NCI-H82 treated with DMSO at 0.1 percent for 48 hours (cell line): ENCODE results near the gene SUSD1.
"Not testable (repeated sequence)": the region's sequence is repeated elsewhere in the genome, so short reads cannot be mapped to it uniquely, and the experiment has no call there.

Experiments
- DNase-seq: peaks from one replicate; lab custom pipeline; 2025; ENCODE audit not compliant: unreplicated experiment; lab: John Stamatoyannopoulos, UW

The SUSD1 gene

DNA sequence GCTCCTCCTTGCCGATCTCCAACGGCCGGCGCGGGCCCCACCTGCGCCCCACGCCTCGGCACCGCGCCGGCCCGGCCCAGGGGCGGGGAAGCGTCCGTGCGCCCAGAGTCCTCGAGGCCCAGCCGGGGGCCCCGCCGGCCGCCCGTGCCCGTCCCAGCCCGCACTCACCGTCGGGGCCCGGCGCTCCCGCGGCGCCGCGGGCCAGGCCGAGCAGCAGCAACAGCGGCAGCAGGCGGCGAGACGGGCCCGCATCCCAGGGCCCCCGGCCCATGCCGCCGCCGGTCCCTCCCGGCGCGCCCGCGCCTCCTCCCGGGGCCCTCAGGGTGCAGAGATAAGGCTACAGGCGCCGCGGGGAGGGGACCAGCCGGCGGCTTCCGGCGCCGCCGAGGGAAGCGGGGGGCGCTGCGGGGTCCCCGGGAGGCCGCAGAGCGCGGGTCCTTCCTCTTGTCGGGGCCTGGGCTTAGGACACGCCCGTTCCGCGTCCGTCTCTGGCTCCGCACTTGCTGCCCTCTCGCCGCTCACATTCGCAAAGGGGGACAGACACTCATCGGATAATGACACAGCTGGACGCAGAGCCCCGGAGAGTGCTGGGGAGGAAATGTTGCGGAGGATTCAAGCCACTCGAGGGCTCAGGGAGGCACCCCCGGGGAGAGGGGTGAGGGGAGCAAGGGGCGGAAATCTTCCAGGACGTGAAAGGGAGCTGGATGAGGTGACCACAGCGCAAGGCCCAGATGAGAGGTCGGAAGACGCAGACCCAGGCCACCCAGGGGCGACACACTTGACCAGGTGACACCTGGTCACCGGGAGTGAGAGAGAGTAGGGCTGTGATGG is at the start of gene SUSD1:
Gene SUSD1, minus strand, starts transcription at position 333 of the 831 bp plus-strand sequence. Its CDS starts 62 bp downstream, at position 271.
- no peak for DNase-seq

- DNase-seq, result no peak
These were observed 49.5 kb upstream of the SUSD1 start for GRCh38 chr9:112224401-112225289.

DNA sequence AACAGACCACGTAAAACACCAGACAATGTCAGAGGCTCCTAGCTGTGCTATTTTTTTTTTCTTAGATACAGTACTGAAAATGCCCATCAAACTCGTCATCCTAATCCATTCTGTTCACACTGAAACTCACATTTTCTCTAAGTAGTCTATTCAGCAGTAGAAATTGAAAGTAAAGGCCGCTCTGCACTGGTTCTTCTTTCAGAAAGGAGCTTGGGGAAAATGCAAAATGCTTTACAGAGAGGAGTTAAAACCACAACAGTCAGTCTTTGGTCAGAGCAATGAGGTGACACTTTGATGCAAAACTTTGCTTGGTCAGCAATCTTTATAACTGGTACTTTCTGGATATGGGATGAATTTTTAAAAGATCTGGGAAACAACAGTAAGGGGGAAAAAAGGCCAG is 43.8 kb upstream of the SUSD1 start:
- no peak for DNase-seq

GRCh38 chr9:112212926-112213325 is 37.8 kb upstream of the SUSD1 start:
- no peak for DNase-seq

DNA sequence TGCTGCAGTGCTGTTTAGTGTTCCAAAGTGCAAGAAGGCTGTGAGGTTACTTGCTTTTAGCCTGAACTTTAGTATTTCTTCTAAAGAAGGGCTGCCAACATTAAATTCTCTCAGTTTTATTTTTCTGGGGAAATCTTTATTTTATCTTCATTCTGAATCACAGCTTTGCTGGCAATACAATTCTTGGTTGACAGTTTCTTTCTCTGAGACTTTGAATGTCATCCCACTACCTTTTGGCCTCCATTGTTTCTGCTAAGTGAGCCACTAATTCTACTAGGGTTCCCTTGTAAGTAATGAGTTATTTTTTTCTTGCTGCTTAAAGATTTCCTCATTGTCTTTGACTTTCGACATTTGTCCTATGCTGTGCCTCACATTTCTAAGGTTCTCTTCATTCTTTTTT is 32.4 kb upstream of the SUSD1 start:
- DNase-seq, result no peak

DNA sequence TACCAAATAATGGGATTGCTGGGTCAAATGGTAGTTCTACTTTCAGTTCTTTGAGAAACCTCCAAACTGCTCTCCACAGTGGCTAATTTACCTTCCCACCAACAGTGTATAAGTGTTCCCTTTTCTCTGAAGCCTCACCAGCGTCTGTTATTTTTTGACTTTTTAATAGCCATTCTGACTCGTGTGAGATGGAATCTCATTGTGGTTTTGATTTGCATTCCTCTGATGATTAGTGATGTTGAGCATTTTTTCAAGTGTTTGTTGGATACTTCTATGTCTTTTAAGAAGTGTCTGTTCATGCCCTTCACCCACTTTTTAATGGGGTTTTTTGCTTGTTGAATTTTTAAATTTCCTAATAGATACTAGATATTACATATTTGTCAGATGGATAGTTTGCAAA is 28.4 kb upstream of the SUSD1 start:
- no peak for DNase-seq

GRCh38 chr9:112200711-112201110 is 25.6 kb upstream of the SUSD1 start:
- no peak for DNase-seq

GRCh38 chr9:112198646-112199045 is 23.5 kb upstream of the SUSD1 start:
- DNase-seq, result no peak

- DNase-seq, result no peak
These were observed 19.9 kb upstream of the SUSD1 start for GRCh38 chr9:112194969-112195431.

- no peak for DNase-seq
These were observed 18.6 kb upstream of the SUSD1 start for GRCh38 chr9:112193572-112194288.

DNA sequence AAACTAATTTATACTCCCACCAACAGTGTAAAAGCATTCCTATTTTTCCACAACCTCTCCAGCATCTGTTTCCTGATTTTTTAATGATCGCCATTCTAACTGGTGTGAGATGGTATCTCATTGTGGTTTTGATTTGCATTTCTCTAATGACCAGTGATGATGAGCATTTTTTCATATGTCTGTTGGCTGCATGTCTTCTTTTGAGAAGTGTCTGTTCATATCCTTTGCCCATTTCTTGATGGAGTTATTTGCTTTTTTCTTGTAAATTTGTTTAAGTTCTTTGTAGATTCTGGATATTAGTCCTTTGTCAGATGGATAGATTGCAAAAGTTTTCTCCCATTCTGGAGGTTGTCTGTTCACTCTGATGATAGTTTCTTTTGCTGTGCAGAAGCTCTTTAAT is 15.2 kb upstream of the SUSD1 start:
- not testable (repeated sequence) for DNase-seq

DNA sequence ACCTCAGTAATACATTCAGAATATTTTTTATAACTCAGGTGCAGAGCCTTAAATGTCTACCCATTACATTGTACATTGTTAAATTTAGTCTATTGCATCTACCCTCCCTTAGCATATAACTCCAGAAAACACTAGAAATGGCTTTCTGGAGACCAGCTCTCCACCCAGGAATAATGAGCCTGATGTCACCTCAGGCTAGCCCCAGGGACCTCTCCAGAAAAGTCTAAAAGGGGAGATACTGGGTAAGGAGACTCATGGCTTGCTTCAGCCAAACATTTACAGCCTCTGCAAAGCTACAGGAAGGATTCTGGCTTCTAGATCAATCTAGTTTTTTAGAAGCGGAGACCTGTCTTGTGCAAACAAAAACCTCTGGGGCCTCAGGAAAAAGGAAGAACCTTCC is 13.8 kb upstream of the SUSD1 start:
- no peak for DNase-seq

GRCh38 chr9:112187404-112187803 is 12.3 kb upstream of the SUSD1 start:
- DNase-seq, result no peak

GRCh38 chr9:112186695-112187094 is 11.6 kb upstream of the SUSD1 start:
- DNase-seq, result no peak

DNA sequence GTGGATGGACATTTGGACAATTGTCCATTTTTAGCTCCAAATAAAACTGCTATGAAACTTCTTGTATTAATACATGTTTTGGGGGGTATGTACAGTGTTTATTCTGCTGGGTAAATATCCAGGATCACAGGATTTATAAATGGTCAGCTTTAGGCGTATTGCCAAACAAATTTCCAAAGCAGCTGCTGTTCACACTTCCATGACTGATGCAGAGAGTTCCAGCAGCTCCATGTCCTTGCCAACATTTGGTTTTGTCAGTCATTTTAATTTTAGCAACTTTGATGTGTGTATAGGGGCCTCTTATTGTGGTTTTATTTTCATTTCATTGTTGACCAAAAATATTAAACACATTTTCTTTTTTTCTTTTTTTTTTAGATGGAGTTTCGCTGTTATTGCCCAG is 9.8 kb upstream of the SUSD1 start:
- DNase-seq, result no peak

DNA sequence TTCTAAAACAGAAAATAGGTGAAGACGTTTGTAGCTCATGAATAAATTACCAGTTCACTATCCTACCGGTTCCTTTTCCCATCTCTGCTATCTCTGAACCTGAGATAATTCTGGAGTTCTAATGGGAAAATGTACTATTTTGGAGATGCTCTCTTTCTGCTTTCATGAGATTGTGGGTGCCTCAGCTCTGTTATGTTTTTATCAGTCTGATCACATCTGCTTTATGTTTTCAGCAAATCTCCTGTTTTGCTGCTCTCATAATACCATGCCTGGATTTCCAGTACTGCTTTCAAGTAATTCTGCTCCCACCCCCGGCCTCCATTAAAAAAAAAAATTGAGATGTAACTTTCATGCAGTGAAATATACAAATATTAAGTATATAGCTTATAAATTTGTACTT is 9.1 kb upstream of the SUSD1 start:
- no peak for DNase-seq

- no peak for DNase-seq
These were observed 5.3 kb upstream of the SUSD1 start for GRCh38 chr9:112180387-112180881.

- no peak for DNase-seq
These were observed 4.7 kb upstream of the SUSD1 start for GRCh38 chr9:112179816-112180215.

- DNase-seq, result no peak
These were observed 1.4 kb upstream of the SUSD1 start for GRCh38 chr9:112176524-112176923.

- DNase-seq, result no peak
These were observed 759 bp upstream of the SUSD1 start for GRCh38 chr9:112175796-112176315.
